CD4-positive, alpha-beta T cell treated with Interleukin-6 for 4 hours (primary cell): ENCODE measurements around the gene LRRC10.

Experiments
- DNase-seq: peaks from one replicate; pipeline ENCODE4 v3.0.0-alpha.2; 2020; ENCODE audit warnings: mixed read lengths

LRRC10 gene

GRCh38 chr12:69610729-69611128 lies at the start of gene LRRC10:
Gene LRRC10, minus strand, starts transcription at chr12:69610907. Its CDS starts 69 bp downstream, at chr12:69610838.
- DNase-seq = no peak

- no peak for DNase-seq
Observed at GRCh38 chr12:69660164-69660863, 49.6 kb upstream of the LRRC10 start.

GRCh38 chr12:69658203-69658602 lies 47.5 kb upstream of the LRRC10 start:
- DNase-seq = no peak

- DNase-seq = no peak
Observed at GRCh38 chr12:69657376-69658137, 46.9 kb upstream of the LRRC10 start.

- no peak for DNase-seq
Observed at GRCh38 chr12:69655616-69656340, 45.1 kb upstream of the LRRC10 start.

GRCh38 chr12:69653703-69654102 lies 43.0 kb upstream of the LRRC10 start:
- DNase-seq = no peak

GRCh38 chr12:69651922-69652321 lies 41.2 kb upstream of the LRRC10 start:
- no peak for DNase-seq

GRCh38 chr12:69649529-69649928 lies 38.8 kb upstream of the LRRC10 start:
- DNase-seq = no peak

- no peak for DNase-seq
Observed at GRCh38 chr12:69648476-69648875, 37.8 kb upstream of the LRRC10 start.

- no peak for DNase-seq
Observed at GRCh38 chr12:69647178-69647577, 36.5 kb upstream of the LRRC10 start.

GRCh38 chr12:69645031-69645430 lies 34.3 kb upstream of the LRRC10 start:
- no peak for DNase-seq

- DNase-seq = no peak
Observed at GRCh38 chr12:69644511-69644910, 33.8 kb upstream of the LRRC10 start.

- DNase-seq = no peak
Observed at GRCh38 chr12:69642531-69642930, 31.8 kb upstream of the LRRC10 start.

GRCh38 chr12:69641546-69641945 lies 30.8 kb upstream of the LRRC10 start:
- DNase-seq = no peak

- peak; percentile 67 for DNase-seq
Observed at GRCh38 chr12:69639400-69640016, 28.8 kb upstream of the LRRC10 start.

GRCh38 chr12:69633061-69633460 lies 22.4 kb upstream of the LRRC10 start:
- no peak for DNase-seq

GRCh38 chr12:69630191-69630590 lies 19.5 kb upstream of the LRRC10 start:
- no peak for DNase-seq

GRCh38 chr12:69627501-69627900 lies 16.8 kb upstream of the LRRC10 start:
- no peak for DNase-seq

GRCh38 chr12:69623970-69624369 lies 13.3 kb upstream of the LRRC10 start:
- DNase-seq = no peak

GRCh38 chr12:69621551-69621950 lies 10.8 kb upstream of the LRRC10 start:
- DNase-seq = no peak

GRCh38 chr12:69620921-69621320 lies 10.2 kb upstream of the LRRC10 start:
- no peak for DNase-seq

GRCh38 chr12:69620077-69620476 lies 9.4 kb upstream of the LRRC10 start:
- no peak for DNase-seq

- DNase-seq = no peak
Observed at GRCh38 chr12:69619050-69619449, 8.3 kb upstream of the LRRC10 start.
